PFSK-1 (cell line): ENCODE results near the gene NDST3.
A peak's percentile ranks its signal among the peaks of the same experiment; 100 is the strongest.

ENCODE experiments used
- FOXP2 ChIP-seq: optimal IDR thresholded peaks from 2 replicates; pipeline ENCODE3; 2011; ENCODE audit warnings: borderline replicate concordance, control low read depth, inconsistent platforms; ENCODE audit not compliant: insufficient read depth; ENCODE audit errors: extremely low read length, extremely low read depth
- POLR2AphosphoS5 ChIP-seq: IDR thresholded peaks from 2 replicates; pipeline ENCODE4 v1.6.1; 2012; ENCODE audit warnings: low read depth, mild to moderate bottlenecking, control low read depth, low read length, moderate library complexity
- SIN3A ChIP-seq: IDR thresholded peaks from 2 replicates; pipeline ENCODE4 v1.6.1; 2012; ENCODE audit warnings: mild to moderate bottlenecking, low read length, moderate library complexity, borderline replicate concordance; ENCODE audit not compliant: insufficient read depth
- TAF1 ChIP-seq: IDR thresholded peaks from 2 replicates; pipeline ENCODE4 v1.6.1; 2012; ENCODE audit warnings: low read length, control low read depth, borderline replicate concordance; ENCODE audit not compliant: insufficient read depth
- TF ChIP-seq, protein P1 (sequence below), 2 experiments: IDR thresholded peaks; 2 replicates each; pipeline versions ENCODE4 v1.6.1 to v1.8.0; 2011 to 2012; ENCODE audit warnings: low read depth in 2 of 2, low read length in 2 of 2, control low read depth in 1 of 2, inconsistent platforms in 1 of 2, mild to moderate bottlenecking in 1 of 2, moderate library complexity in 1 of 2; ENCODE audit not compliant: insufficient read depth in 1 of 2

NDST3 gene

GRCh38 chr4:118277243-118277642 lies 243.0 kb downstream of the NDST3 start:
- TF ChIP-seq FOXP2 (no peak), SIN3A (no peak), POLR2AphosphoS5 (no peak), TAF1 (no peak)
- TF ChIP-seq, protein P1, sequence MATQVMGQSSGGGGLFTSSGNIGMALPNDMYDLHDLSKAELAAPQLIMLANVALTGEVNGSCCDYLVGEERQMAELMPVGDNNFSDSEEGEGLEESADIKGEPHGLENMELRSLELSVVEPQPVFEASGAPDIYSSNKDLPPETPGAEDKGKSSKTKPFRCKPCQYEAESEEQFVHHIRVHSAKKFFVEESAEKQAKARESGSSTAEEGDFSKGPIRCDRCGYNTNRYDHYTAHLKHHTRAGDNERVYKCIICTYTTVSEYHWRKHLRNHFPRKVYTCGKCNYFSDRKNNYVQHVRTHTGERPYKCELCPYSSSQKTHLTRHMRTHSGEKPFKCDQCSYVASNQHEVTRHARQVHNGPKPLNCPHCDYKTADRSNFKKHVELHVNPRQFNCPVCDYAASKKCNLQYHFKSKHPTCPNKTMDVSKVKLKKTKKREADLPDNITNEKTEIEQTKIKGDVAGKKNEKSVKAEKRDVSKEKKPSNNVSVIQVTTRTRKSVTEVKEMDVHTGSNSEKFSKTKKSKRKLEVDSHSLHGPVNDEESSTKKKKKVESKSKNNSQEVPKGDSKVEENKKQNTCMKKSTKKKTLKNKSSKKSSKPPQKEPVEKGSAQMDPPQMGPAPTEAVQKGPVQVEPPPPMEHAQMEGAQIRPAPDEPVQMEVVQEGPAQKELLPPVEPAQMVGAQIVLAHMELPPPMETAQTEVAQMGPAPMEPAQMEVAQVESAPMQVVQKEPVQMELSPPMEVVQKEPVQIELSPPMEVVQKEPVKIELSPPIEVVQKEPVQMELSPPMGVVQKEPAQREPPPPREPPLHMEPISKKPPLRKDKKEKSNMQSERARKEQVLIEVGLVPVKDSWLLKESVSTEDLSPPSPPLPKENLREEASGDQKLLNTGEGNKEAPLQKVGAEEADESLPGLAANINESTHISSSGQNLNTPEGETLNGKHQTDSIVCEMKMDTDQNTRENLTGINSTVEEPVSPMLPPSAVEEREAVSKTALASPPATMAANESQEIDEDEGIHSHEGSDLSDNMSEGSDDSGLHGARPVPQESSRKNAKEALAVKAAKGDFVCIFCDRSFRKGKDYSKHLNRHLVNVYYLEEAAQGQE (IDR thresholded peaks at IDR 0.05; ENCODE audit: insufficient read depth in 1 of 2, low read depth in 2 of 2, low read length in 2 of 2), result no peak

DNA sequence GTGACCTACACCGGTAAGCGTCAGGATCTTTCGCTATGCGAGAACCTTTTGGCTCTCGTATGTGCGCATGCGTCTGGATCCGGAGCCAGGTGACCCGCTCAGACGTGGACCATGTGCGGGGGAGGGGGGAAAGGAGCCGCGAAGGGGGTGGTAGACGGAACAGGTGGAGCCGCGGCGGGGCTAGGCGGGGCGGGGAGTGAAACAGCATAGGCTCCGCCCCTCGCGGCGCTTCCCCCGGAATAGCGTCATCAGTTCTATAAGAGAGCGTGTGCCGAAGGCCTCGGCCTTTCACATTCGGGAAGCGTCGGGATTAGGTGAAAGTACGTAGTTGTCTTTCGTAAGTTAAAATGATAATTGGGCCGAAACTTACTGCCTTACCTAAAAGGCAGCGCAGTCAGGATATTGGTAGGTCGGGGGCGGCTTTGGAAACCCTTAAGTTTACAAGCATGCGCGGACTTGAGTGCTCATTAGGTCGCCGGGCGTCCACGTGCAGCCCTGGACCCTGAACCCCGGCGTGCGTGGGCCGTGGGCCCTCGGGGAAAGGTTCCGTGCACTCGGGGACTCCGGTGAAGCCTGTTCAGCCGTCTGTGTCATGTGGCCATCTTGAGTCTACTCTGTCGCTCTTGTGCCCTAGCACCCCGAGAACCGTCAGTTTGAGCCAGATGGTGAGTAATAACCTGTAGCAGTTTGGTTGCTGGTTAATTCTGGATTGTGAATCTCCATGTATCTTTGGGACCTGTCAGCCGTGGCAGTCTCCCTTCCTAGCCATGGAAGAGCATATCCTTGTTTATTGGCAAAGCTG lies 244.4 kb downstream of the NDST3 start:
- TF ChIP-seq SIN3A (peak; percentile 36; the same call in 1 of the 2 replicates), TAF1 (peak; percentile 97), POLR2AphosphoS5 (peak; percentile 100), FOXP2 (peak; percentile 49)
- TF ChIP-seq, protein P1 (IDR thresholded peaks at IDR 0.05; ENCODE audit: insufficient read depth in 1 of 2, low read depth in 2 of 2, low read length in 2 of 2), result peak in 1 of 2 experiments; percentile 41; a peak in 1 of 4 replicates

DNA sequence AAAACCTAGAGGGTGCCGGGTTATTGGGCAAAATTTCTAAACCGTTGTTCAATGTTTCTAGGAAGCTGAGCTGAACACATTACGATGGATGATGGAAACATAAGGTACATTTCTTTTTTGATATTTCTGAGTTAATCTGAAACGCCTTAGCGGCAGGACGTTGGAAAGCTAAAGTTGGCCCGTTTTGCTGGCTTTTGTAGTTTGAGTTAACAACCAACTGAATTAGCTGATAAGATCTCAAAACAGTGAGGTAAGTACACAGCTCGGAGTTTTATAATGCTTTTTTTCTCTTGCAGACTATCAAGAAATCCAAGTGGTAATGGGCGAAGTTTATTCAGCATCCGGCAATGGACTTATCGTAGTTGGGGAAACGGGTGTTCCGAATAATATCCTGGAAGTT lies 245.0 kb downstream of the NDST3 start:
- no peak for TF ChIP-seq POLR2AphosphoS5
- TF ChIP-seq TAF1, result no peak
- TF ChIP-seq, protein P1 (IDR thresholded peaks at IDR 0.05; ENCODE audit: insufficient read depth in 1 of 2, low read depth in 2 of 2, low read length in 2 of 2), result no peak
- TF ChIP-seq FOXP2, result no peak
- TF ChIP-seq SIN3A, result no peak

GRCh38 chr4:118279920-118280432 lies 245.7 kb downstream of the NDST3 start:
- TF ChIP-seq POLR2AphosphoS5 (peak; percentile 55; the same call in 1 of the 2 replicates), SIN3A (no peak; the same call in 1 of the 2 replicates), TAF1 (no peak), FOXP2 (no peak)
- TF ChIP-seq, protein P1 (IDR thresholded peaks at IDR 0.05; ENCODE audit: insufficient read depth in 1 of 2, low read depth in 2 of 2, low read length in 2 of 2), result no peak
